ENCODE measurements around the gene ZFHX3.

The ZFHX3 gene

DNA sequence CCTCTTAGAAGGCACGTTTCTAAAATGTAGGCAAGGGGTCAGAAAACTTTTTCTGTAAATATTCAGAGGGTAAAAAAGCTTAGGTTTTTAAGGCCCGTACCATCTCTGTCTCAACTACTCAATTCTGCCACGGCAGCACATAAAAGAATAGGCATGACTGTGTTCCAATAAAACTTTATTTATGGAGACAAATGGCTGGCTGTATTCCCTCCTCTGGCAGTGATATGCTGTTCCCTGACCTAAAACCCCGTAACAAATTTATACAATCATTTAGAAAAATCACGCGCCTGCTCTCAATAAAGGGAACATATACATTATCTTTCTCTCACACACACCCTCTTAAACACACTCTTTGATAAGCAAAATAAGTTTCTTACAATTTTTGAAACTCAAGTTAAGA lies 138.7 kb downstream of the ZFHX3 start:
- DNase-seq (ENCODE audit: low read depth in 2 of 2) = no peak

DNA sequence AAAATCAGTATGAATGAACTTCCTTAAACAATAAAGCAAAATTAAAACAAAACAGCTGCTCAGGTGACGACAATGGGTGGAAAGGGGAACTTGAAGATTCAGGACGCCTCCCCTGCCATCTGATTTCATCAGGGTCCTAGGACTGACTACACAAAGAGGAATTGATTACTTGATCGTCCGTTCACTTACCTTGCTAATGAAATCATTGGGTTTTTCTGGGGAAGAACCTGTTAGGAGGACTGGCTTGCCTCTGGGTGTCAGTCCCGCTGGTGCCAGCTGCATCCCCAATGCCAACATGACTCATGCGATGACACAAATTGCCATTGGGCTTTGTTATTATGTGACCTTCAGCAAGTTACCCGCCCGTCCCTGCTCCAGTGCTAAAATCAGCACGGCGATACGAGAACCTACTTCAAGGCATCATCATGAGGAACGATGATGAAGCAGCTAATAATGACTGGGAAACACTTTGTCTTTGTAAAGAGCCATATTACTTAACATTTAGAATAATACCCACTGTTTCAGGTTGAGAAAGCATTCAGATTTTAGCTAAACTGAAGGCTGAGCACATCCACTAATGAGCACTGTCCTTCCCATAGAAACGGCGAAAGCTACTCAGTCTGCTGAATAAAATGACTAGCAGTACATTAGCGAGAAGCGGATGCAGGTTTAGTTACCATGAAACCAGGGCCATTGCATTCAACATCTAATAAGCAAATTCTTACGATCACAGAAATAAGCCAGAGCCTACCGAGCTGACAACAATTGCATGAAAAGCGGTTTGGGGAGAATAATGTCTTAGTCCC lies 139.4 kb downstream of the ZFHX3 start:
- DNase-seq (ENCODE audit: low read depth in 2 of 2) = no peak

DNA sequence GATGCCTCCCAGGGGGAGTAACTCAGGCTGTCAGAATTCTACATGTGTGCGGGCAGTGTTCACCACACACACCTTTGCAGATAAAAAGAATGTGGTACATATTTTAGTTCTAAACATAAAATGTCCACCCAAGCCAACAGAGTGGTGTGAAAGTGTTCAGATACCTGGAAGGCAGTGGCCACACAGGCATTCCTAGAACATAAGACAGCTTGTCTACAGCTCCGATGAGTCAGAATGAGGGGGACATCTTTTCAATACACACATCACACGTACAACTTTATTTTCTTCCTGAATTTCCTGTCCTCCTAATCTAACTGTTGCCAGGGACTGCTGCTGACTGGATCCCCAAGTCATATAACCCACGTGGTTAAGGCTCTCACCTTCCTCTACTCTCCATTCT lies 142.3 kb downstream of the ZFHX3 start:
- DNase-seq (ENCODE audit: low read depth in 2 of 2) = no peak

GRCh38 chr16:72903176-72903575 lies 144.8 kb downstream of the ZFHX3 start:
- no peak for DNase-seq (ENCODE audit: low read depth in 2 of 2)

DNA sequence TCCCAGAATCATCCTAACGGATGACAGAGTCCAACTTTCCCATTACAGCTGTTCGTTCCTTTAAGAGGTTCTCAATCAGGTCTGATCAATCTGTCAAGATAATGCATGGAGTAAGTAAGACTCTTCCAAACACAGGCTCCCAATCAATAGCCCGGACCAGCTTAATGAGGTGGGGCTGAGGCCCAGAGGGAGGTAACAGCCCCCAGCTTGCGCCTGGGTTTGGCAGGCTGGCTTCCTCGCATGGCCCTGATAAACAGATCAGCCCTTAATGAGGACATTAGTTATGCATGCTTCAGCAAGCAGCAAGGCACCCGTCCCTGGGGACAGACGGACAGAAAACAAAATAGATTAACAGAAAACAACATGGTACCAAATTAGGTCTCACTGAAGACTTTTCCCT lies 145.7 kb downstream of the ZFHX3 start:
- DNase-seq (ENCODE audit: low read depth in 2 of 2) = no peak

DNA sequence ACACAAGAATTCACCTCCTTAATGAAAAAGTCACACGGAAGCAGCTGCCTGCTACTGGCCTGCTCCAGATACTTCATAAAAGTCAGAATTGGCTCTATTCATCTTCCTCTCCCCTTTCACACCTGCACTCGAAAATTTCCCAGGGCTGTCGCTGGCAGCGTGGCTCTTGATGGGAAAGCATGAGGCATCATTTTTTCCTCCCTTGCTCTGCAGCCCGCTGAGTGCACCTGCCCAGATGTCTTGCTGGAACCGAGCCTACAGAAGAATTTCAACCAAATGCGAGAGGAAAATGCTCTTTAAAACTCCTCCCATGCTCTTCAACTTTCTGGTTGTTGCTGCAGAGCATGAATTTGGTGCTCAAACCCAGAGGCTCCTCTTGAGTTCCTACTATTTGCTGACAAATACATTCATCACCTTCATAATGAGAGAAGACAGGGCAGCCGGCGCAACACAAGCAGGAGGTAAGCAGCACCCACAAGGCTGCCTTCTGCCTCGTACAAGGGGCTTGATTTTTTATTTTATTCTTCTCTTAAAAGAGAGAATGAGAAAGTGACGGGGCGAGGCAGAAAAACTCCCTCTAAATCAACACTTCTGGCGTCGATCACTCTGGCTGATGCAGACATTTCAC lies 146.8 kb downstream of the ZFHX3 start:
- no peak for DNase-seq (ENCODE audit: low read depth in 2 of 2)

DNA sequence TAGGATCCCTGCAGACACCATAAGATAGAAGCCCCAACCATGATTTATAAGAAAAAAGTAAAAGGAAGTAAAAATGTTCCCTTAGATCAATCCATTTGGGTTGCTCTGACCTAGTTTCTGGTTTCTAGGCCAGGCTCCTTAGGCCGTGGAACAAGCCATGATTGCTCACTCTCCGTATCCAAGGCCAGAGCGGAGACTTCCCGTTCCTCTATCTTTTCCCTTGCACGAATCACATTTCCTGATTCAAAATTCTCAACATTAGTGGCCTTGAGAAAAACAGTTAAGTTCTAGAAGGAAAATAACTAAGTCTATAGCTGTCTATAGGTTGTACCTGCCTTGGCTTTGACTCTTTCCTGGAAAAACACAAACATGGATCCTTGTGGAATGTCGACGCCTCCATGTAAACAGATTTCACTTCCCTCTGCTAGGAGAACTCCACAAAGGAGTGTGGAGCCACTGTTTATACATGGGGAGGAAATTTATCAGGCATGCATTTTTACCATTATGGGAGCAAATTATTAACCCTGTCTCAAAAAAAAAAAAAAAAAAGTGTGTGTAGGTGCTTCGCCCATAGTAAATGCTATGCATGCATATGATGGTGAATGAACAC lies 149.6 kb downstream of the ZFHX3 start:
- no peak for DNase-seq (ENCODE audit: low read depth in 2 of 2)

- no peak for DNase-seq (ENCODE audit: low read depth in 2 of 2)
These were observed 150.2 kb downstream of the ZFHX3 start for GRCh38 chr16:72897707-72898106.

- DNase-seq (ENCODE audit: low read depth in 2 of 2) = no peak
These were observed 151.3 kb downstream of the ZFHX3 start for GRCh38 chr16:72896485-72897118.

- no peak for DNase-seq (ENCODE audit: low read depth in 2 of 2)
These were observed 152.0 kb downstream of the ZFHX3 start for GRCh38 chr16:72895951-72896350.

DNA sequence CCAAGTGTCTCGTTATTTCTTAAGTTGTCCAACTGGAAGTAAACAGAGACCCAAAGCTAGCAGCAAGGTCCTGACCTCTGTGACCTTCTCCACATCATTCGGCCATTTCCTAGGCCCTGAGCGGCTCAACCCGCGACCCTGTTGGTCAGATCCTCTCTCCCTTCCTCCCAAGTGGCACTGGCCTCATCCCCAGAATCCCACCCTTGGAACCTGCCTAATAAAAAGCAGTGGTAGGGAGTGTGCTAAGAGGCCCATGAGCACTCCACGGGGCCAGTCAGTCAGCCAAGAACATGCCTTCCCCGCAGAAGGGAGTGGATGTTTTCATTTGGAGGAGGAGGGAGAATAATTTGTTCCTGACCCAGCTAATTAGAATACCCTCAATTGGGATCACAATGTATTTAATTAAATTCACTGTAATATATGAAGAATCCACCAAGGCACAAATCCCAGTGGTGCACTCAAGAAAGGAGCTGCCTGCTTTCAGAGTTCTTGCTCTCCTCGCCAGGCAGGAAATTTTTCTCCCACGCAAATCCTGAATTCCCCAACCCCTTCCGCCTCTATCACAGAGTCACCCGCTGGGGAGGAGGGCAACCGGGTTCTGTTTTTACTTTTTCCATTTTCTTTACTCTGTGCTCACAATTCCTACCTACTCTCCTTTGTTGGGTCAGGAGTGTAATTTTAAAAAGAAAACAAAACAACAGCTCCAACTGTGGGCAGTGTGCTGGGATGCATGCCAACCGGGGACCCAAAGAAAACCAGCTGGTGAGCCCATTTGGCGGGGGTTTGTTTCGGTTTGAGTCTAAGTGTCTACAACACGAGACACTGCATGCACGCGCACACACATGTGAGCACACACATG lies 153.4 kb downstream of the ZFHX3 start:
- DNase-seq (ENCODE audit: low read depth in 2 of 2) = no peak

DNA sequence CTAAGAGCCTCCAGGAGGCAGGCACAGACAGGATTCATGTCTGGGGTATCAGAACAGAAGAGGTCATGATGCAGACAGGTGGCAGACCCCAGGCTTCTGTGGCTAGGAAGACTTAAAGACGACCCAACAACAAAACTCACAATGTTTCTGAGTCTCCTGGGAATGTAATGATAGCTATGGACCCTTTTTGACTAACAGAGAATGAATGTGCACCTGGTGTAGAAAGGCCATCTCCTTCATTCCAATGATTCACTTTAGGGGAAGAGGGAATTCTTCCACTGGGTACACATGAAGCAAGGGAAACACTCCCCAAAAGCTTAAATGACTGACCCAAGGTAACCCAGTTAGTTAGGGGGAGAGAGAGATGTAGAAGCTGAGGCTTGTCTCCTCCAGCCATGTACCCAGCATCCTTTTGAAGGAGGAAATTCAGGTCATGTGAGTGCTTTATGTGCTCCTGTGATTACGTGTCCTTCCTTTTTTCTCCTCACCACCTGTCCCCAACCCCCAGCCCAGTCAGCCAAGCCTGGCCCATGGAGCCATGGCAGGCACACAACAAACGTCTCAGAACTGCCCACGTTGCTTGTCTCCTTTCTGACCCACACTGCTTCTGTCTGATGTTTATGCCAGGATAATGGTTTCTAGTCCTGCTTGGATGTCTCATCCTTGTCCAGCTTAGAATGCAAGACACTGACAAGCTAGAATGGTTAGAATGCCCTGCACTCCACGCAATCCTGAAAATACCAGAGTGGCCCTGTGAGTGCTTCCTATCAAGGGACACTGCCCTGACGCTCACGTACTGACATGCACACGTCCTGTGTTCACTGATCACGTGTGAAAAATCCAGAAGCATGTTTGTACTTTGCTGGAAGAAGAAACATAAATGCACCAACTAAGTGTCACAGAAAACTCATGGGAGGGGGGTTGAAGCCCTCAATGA lies 156.4 kb downstream of the ZFHX3 start:
- no peak for DNase-seq (ENCODE audit: low read depth in 2 of 2)

DNA sequence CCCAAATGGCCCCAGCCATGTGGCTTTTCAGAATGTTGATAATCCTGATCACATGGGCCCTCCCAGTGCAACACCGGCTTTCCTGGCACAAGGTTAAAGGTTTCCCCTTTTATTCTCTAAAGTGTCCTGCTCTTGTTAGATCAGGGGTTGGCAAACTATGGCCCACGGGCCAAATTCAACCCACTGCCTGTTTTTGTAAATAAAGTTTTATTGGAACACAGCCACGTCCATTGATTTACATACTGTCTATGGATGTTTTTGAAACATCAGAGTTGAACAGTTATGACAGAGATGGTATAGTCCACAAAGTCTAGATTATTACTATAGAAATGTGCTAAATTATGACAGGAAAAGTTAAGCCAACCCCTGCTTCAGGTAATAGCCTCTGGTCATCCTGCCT lies 157.3 kb downstream of the ZFHX3 start:
- DNase-seq (ENCODE audit: low read depth in 2 of 2) = no peak

GRCh38 chr16:72889616-72890582 lies 158.0 kb downstream of the ZFHX3 start:
- DNase-seq (ENCODE audit: low read depth in 2 of 2) = no peak

GRCh38 chr16:72887537-72887936 lies 160.4 kb downstream of the ZFHX3 start:
- DNase-seq (ENCODE audit: low read depth in 2 of 2) = no peak

DNA sequence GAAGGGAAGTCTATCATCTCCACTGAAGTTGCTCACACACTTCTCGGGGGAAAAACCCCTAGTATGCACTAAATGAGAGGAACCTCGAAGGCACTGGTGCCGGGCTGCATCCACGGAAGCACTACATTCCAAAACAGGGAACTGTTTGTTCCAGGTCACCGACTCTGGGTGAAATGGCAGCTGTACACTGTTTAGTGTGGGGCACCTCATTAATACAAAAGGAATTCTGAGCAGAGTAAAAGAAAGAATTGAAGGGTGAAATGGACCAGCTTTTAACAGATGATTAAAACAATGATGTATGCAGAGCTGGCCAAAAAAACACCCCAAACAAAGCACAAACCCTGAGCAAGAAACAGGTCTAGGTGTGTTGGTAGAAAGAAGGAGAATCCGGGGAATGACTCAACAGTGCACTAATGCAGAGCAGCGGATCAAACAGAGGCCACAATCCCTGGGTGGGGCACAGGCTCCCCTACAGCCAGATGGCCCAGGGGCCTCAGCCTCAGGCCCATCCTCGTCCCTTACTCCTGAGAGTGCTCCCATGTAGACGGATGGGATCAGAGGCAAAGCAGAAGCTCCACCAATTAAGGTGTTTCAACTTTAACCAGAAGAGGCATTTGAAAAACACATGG lies 161.5 kb downstream of the ZFHX3 start:
- DNase-seq (ENCODE audit: low read depth in 2 of 2) = no peak

DNA sequence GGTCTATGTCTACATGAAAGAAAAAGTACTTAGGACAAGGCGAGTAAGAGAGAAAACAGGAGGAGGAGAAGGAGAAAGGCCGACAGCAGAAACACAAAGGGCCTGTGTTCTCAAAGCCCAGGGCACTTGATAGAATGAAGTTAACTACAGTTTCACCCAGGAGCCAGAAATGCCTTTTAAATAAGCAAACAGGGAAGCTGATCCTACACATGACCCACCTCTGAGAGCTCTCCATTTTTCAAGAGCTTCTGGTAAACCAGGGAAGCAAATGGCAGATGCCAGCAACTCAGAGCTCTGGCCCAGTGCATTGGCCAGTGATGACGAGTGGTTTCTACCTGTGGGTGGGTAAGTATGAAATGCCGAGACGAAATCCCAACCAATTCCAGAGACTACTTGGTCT lies 163.4 kb downstream of the ZFHX3 start:
- no peak for DNase-seq (ENCODE audit: low read depth in 2 of 2)

DNA sequence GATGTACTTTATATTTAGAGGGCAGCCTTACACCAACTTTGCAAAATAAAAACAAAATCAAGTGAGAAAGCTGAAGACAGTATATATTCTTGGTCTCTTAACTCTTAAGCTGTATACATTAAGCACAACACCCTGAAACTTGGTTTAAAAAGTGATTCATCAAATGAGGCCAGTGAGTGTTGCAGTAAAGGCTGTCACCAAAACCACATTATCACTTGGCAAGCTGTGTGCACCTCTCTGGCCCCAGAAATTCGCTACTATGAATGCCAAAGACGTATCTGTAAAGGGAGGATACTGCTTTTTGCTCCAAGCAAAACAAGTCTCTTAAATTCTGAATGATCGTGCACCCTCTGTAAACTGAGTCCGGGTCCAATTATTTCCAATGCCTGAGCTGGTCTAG lies 163.9 kb downstream of the ZFHX3 start:
- DNase-seq (ENCODE audit: low read depth in 2 of 2) = no peak

- DNase-seq (ENCODE audit: low read depth in 2 of 2) = no peak
These were observed 168.1 kb downstream of the ZFHX3 start for GRCh38 chr16:72879846-72880245.
